OCI-LY7 (cell line): ENCODE measurements around the gene FAM241A. TPM values are rescaled to one million over a fixed set of nuclear protein-coding genes. Genes with fewer than 3 reads are reported as not detected.
"Not testable (repeated sequence)": the region's sequence is repeated elsewhere in the genome, so short reads cannot be mapped to it uniquely, and the experiment has no call there.

Source experiments
- BruUV-seq: library from RNA; stranded (reverse); fragments of 400-500 nt; replicated peaks from 2 replicates; lab custom pipeline; 2021; lab: Mats Ljungman, UMichigan
- CTCF ChIA-PET: fragments of 300-600 bp; sonication (Branson Sonifier 250); formaldehyde crosslinking; loops from one replicate; lab custom pipeline; 2022; ENCODE audit warnings: antibody characterized with exemption; ENCODE audit not compliant: unreplicated experiment; lab: Charles Lee
- POLR2A ChIA-PET: fragments of 300-600 bp; sonication (Branson Sonifier 250); formaldehyde crosslinking; loops from one replicate; lab custom pipeline; 2022; ENCODE audit warnings: antibody characterized with exemption; lab: Charles Lee
- DNase-seq: peaks from one replicate; pipeline ENCODE4 v3.0.0-alpha.2; 2015; ENCODE audit warnings: low spot score
- H2AFZ ChIP-seq: fragments of 200-600 bp; sonication (generic), shearing (Covaris generic); 2 replicates; pipeline ENCODE4 v1.6.1; 2014; ENCODE audit warnings: mild to moderate bottlenecking, antibody characterized with exemption, low read length, moderate library complexity
- H3K27ac ChIP-seq: fragments of 200-600 bp; sonication (generic); 2 replicates; pipeline ENCODE4 v1.5.1; 2014; ENCODE audit warnings: mixed run types, low read depth, mild to moderate bottlenecking, moderate library complexity, low read length, inconsistent platforms; ENCODE audit not compliant: poor library complexity, severe bottlenecking
- H3K36me3 ChIP-seq: fragments of 200-600 bp; sonication (generic); 2 replicates; pipeline ENCODE4 v1.6.1; 2014; ENCODE audit warnings: mild to moderate bottlenecking, antibody characterized with exemption, low read length, moderate library complexity, mixed read lengths; ENCODE audit not compliant: insufficient read depth
- H3K4me1 ChIP-seq: fragments of 200-600 bp; sonication (generic); 2 replicates; pipeline ENCODE4 v1.5.1; 2014; ENCODE audit warnings: mild to moderate bottlenecking, low read length; ENCODE audit not compliant: insufficient read depth, poor library complexity, severe bottlenecking
- H3K4me2 ChIP-seq: fragments of 200-600 bp; sonication (generic); 2 replicates; pipeline ENCODE4 v1.6.1; 2014; ENCODE audit warnings: mild to moderate bottlenecking, low read length
- H3K4me3 ChIP-seq: fragments of 200-600 bp; sonication (generic); 2 replicates; pipeline ENCODE4 v1.5.1; 2014; ENCODE audit warnings: mild to moderate bottlenecking, low read depth, low read length; ENCODE audit not compliant: poor library complexity, severe bottlenecking
- H3K79me2 ChIP-seq: fragments of 200-600 bp; sonication (generic); 2 replicates; pipeline ENCODE4 v1.6.1; 2016; ENCODE audit warnings: low read depth, mild to moderate bottlenecking, low read length, moderate library complexity, mixed read lengths; ENCODE audit not compliant: insufficient read depth
- H3K9me2 ChIP-seq: fragments of 200-600 bp; sonication (generic); 2 replicates; pipeline ENCODE4 v1.6.1; 2016; ENCODE audit warnings: mild to moderate bottlenecking, low read length, mixed read lengths; ENCODE audit not compliant: insufficient read depth
- H3K9me3 ChIP-seq: fragments of 200-600 bp; sonication (generic); 2 replicates; pipeline ENCODE4 v1.6.1; 2014; ENCODE audit warnings: mild to moderate bottlenecking, mixed run types, low read length, mixed read lengths
- H4K20me1 ChIP-seq: fragments of 200-600 bp; sonication (generic); 2 replicates; pipeline ENCODE4 v1.6.1; 2014; ENCODE audit warnings: mild to moderate bottlenecking, antibody characterized with exemption, low read length, moderate library complexity, mixed read lengths; ENCODE audit not compliant: insufficient read depth
- EZH2phosphoT487 ChIP-seq: fragments of 200-600 bp; sonication (generic); IDR thresholded peaks from 2 replicates; pipeline ENCODE4 v1.6.1; 2018; ENCODE audit warnings: low read depth, borderline replicate concordance, mild to moderate bottlenecking, mixed run types, antibody characterized with exemption, low read length, moderate library complexity, mixed read lengths
- intact Hi-C: fragments of 100-400 bp; cut with micrococcal nuclease; formaldehyde crosslinking; loops from one replicate; pipeline ENCODE4 v1.10.0; 2022; ENCODE audit not compliant: unreplicated experiment
- total RNA-seq, 2 experiments: library from RNA; depleted of rRNA in 1 of 2; stranded (reverse); fragments of >200 nt in 1 of 2; shearing (Covaris generic) in 1 of 2; gene quantifications; 2 replicates each; pipeline ENCODE4 v1.2.3, GENCODE V29; 2014 to 2022
- TF ChIP-seq, protein P1 (sequence below): fragments of 200-600 bp; sonication (generic); conservative IDR thresholded peaks from 2 replicates; pipeline ENCODE4 v1.5.1; 2014; ENCODE audit warnings: mild to moderate bottlenecking, antibody characterized with exemption, low read length, moderate library complexity, mixed read lengths

The FAM241A gene
- total RNA-seq, 2 experiments from 2014 or later = 2.5 to 9.5 TPM

DNA sequence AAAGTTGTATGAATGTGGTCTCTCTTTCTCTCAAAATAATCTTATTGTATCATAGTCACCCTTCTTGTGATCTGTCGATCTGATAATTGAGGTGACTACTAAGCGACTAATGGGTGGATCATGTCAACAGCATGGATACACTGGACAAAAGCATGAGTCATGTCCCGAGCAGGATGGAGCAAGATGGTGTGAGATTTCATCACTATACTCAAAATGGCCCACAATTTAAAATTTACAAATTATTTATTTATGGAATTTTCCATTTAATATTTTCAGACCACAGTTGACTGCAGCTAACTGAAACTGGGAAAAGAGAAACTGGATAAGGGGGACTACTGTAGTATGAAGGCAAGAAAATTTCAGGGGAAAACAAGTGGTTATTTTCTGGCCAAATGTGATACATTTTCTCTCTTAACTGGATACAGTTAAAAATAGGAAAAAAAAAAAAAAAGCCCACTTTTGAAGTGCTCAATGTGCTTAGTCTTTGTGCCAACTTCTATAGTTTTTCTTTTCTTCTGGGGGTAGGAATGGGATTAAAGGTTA lies 25.3 kb downstream of the FAM241A start:
- intact Hi-C loops = loop anchor here (1.0 to 5.0 kb wide), 3 partner anchors 25 to 112 kb away; partner anchors contain the start of genes AP1AR and FAM241A
- Histone ChIP-seq H4K20me1 (no peaks in the 10 kb centered on the region), H2AFZ (peak overlapping the region; percentile 43; the same call in 1 of the 2 replicates), H3K4me1 (peaks cover 65% of the 10 kb centered on the region), H3K9me2 (no peaks in the 10 kb centered on the region), H3K79me2 (peaks cover 23% of the 10 kb centered on the region; the same call in 1 of the 2 replicates), H3K4me2 (peak overlapping the region; percentile 57), H3K4me3 (peak overlapping the region; percentile 39), H3K9me3 (no peaks in the 10 kb centered on the region), H3K36me3 (peaks cover 11% of the 10 kb centered on the region; the same call in 1 of the 2 replicates), H3K27ac (peak overlapping the region; percentile 39)
- TF ChIP-seq, protein P1, sequence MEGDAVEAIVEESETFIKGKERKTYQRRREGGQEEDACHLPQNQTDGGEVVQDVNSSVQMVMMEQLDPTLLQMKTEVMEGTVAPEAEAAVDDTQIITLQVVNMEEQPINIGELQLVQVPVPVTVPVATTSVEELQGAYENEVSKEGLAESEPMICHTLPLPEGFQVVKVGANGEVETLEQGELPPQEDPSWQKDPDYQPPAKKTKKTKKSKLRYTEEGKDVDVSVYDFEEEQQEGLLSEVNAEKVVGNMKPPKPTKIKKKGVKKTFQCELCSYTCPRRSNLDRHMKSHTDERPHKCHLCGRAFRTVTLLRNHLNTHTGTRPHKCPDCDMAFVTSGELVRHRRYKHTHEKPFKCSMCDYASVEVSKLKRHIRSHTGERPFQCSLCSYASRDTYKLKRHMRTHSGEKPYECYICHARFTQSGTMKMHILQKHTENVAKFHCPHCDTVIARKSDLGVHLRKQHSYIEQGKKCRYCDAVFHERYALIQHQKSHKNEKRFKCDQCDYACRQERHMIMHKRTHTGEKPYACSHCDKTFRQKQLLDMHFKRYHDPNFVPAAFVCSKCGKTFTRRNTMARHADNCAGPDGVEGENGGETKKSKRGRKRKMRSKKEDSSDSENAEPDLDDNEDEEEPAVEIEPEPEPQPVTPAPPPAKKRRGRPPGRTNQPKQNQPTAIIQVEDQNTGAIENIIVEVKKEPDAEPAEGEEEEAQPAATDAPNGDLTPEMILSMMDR = no peak
- TF ChIP-seq EZH2phosphoT487 = no peak
- peak; percentile 38 for DNase-seq
- BruUV-seq = no TSS peak
- ChIA-PET CTCF (no interaction called here), POLR2A (interaction anchor here (0.7 kb wide), 1 partner anchor 31 kb away, joined by 6 read pairs; no protein-coding TSS in a partner anchor)

DNA sequence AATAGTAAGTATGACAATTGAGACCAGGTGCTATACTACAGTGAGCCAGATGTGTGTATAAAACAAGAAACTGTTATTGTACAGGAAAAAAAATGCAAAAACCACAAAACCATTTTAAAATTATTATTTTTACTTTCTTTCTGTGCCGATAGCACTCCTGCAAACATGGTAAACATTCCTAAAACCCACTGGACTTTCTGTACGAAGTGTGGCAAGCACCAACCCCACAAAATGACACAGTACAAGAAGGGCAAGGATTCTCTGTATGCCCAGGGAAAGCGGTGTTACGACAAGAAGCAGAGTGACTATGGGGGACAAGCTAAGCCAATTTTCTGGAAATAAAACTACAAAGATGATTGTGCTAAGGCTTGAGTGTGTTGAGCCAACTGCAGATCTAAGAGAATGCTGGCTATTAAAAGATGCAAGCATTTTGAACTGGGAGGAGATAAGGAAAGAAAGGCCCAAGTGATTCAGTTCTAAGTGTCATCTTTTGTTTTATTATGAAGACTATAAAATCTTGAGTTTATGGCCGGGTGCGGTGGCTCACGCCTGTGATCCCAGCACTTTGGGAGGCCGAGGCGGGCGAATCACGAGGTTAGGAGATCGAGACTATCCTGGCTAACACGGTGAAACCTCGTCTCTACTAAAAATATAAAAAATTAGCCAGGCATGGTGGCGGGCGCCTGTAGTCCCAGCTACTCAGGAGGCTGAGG lies 26.0 kb downstream of the FAM241A start:
- peak overlapping the region; percentile 43; the same call in 1 of the 2 replicates for H2AFZ ChIP-seq
- H3K79me2 ChIP-seq = peaks cover 23% of the 10 kb centered on the region; the same call in 1 of the 2 replicates

DNA sequence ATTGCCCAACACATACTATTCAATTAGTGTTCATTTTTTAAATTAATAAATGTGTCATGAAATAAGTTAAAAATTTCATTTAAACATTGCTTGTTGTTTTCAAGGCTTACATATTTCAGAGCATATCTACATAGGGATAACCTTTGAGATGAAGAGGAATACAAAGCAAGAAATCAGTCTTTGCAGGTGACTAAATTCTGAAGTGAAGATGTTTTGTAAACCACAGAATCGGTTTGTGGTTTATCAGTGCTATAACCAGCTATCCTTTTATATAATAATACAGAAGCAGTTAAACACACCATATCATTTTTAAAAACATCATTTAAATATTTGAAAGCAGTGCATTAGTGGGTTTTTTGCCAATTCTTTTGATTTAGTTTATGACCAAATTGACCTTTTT lies 26.9 kb downstream of the FAM241A start:
- POLR2A ChIA-PET = interaction anchor here (0.7 to 2.4 kb wide), 14 partner anchors 9 to 141 kb away, joined by 3 to 10 read pairs (median 4); no protein-coding TSS in a partner anchor
- no peaks in the 10 kb centered on the region for H4K20me1 ChIP-seq
- CTCF ChIA-PET = no interaction called here

More for the DNA sequence above, 26.0 kb downstream of the FAM241A start:
- Histone ChIP-seq H3K27ac (peak overlapping the region; percentile 39), H3K4me2 (peak overlapping the region; percentile 57), H3K4me3 (peak overlapping the region; percentile 39), H3K4me1 (peaks cover 72% of the 10 kb centered on the region), H3K36me3 (peaks cover 11% of the 10 kb centered on the region; the same call in 1 of the 2 replicates)
- CTCF ChIA-PET, H3K9me2 ChIP-seq, BruUV-seq, POLR2A ChIA-PET, H3K9me3 ChIP-seq, H4K20me1 ChIP-seq: not testable (repeated sequence)
- intact Hi-C loops = loop anchor here (2.0 to 5.0 kb wide), 2 partner anchors 60 to 111 kb away; partner anchors contain the start of gene AP1AR
- peak; percentile 35 for DNase-seq

More for the DNA sequence above, 26.9 kb downstream of the FAM241A start:
- no peaks in the 10 kb centered on the region for H3K9me3 ChIP-seq
- peak overlapping the region; percentile 17 for H3K4me3 ChIP-seq
- peak overlapping the region; percentile 39 for H3K27ac ChIP-seq
- TF ChIP-seq, protein P1 = no peak
- no peak for TF ChIP-seq EZH2phosphoT487
- no TSS peak for BruUV-seq
- intact Hi-C loops = loop anchor here (5.0 kb wide), 1 partner anchor 110 kb away; no protein-coding TSS in a partner anchor
- DNase-seq = peak; percentile 36
- H3K79me2 ChIP-seq = peaks cover 23% of the 10 kb centered on the region; the same call in 1 of the 2 replicates
- H3K9me2 ChIP-seq = no peaks in the 10 kb centered on the region
- peak overlapping the region; percentile 43; the same call in 1 of the 2 replicates for H2AFZ ChIP-seq
- peak overlapping the region; percentile 57 for H3K4me2 ChIP-seq
- peaks cover 11% of the 10 kb centered on the region; the same call in 1 of the 2 replicates for H3K36me3 ChIP-seq
- H3K4me1 ChIP-seq = peaks cover 76% of the 10 kb centered on the region
